SK-N-SH treated with all-trans-retinoic acid at 6 μM for 48 hours (cell line): ENCODE results near the gene DYRK1B.

ENCODE experiments used
- ATAC-seq: fragments of 200-7000 bp; cut with Tn5 transposase; 3 replicates; pipeline ENCODE4 v1.9.1; 2020; ENCODE audit warnings: mild to moderate bottlenecking, moderate library complexity
- ARNTL ChIP-seq: fragments of 450-650 bp; formaldehyde crosslinking; IDR thresholded peaks from 2 replicates; pipeline ENCODE4 v1.5.0; 2020; ENCODE audit warnings: low read depth, mild to moderate bottlenecking, moderate library complexity, borderline replicate concordance
- BACH2 ChIP-seq: fragments of 250-450 bp; sonication (Bioruptor Pico); IDR thresholded peaks from 2 replicates; pipeline ENCODE4 v1.9.0; 2021; ENCODE audit warnings: mild to moderate bottlenecking, borderline replicate concordance
- CSDC2 ChIP-seq: fragments of 250-450 bp; sonication (Bioruptor Pico); IDR thresholded peaks from 2 replicates; pipeline ENCODE4 v1.5.0; 2020; ENCODE audit warnings: mild to moderate bottlenecking, moderate library complexity
- ESRRG ChIP-seq: fragments of 250-450 bp; sonication (Bioruptor Pico); IDR thresholded peaks from 2 replicates; pipeline ENCODE4 v1.6.1; 2021; ENCODE audit warnings: mild to moderate bottlenecking
- GLIS3 ChIP-seq: fragments of 250-450 bp; sonication (Bioruptor Pico); IDR thresholded peaks from 2 replicates; pipeline ENCODE4 v1.5.0; 2020; ENCODE audit warnings: mild to moderate bottlenecking, moderate library complexity
- ISL1 ChIP-seq: fragments of 250-450 bp; sonication (Bioruptor Pico); IDR thresholded peaks from 2 replicates; pipeline ENCODE4 v2.1.2; 2022; ENCODE audit warnings: mild to moderate bottlenecking, moderate library complexity
- OSR1 ChIP-seq: fragments of 250-450 bp; sonication (Bioruptor Pico); IDR thresholded peaks from 2 replicates; pipeline ENCODE4 v1.8.0; 2022; ENCODE audit warnings: moderate library complexity, mild to moderate bottlenecking, inconsistent platforms
- PPARA ChIP-seq: fragments of 250-450 bp; sonication (Bioruptor Pico); IDR thresholded peaks from 2 replicates; pipeline ENCODE4 v1.5.0; 2020; ENCODE audit warnings: mild to moderate bottlenecking, borderline replicate concordance
- RARB ChIP-seq: fragments of 250-450 bp; sonication (Bioruptor Pico); IDR thresholded peaks from 2 replicates; pipeline ENCODE4 v1.8.0; 2021; ENCODE audit warnings: mild to moderate bottlenecking, moderate library complexity
- SNAI2 ChIP-seq: fragments of 250-450 bp; sonication (Bioruptor Pico); IDR thresholded peaks from 2 replicates; pipeline ENCODE4 v1.5.0; 2020; ENCODE audit warnings: mild to moderate bottlenecking, moderate library complexity
- TCF4 ChIP-seq: fragments of 250-450 bp; sonication (Bioruptor Pico); IDR thresholded peaks from 2 replicates; pipeline ENCODE4 v1.8.0; 2021; ENCODE audit warnings: mild to moderate bottlenecking, moderate library complexity, borderline replicate concordance
- TOX ChIP-seq: fragments of 250-450 bp; sonication (Bioruptor Pico); IDR thresholded peaks from 2 replicates; pipeline ENCODE4 v1.8.0; 2021; ENCODE audit warnings: mild to moderate bottlenecking, moderate library complexity, borderline replicate concordance
- ZC3H10 ChIP-seq: fragments of 250-450 bp; sonication (Bioruptor Pico); IDR thresholded peaks from 2 replicates; pipeline ENCODE4 v1.5.1; 2021; ENCODE audit warnings: mild to moderate bottlenecking, moderate library complexity
- ZFP30 ChIP-seq: fragments of 450-650 bp; formaldehyde crosslinking; IDR thresholded peaks from 2 replicates; pipeline ENCODE4 v1.5.0; 2022; ENCODE audit warnings: mild to moderate bottlenecking, moderate library complexity
- ZNF565 ChIP-seq: fragments of 450-650 bp; formaldehyde crosslinking; conservative IDR thresholded peaks from 2 replicates; pipeline ENCODE4 v1.5.0; 2020; ENCODE audit warnings: low read depth, mild to moderate bottlenecking, moderate library complexity
- ZNF70 ChIP-seq: fragments of 450-650 bp; formaldehyde crosslinking; IDR thresholded peaks from 2 replicates; pipeline ENCODE4 v1.5.0; 2020; ENCODE audit warnings: mild to moderate bottlenecking, moderate library complexity
- ZNF8 ChIP-seq: fragments of 450-650 bp; formaldehyde crosslinking; IDR thresholded peaks from 2 replicates; pipeline ENCODE4 v1.5.0; 2020; ENCODE audit warnings: mild to moderate bottlenecking, moderate library complexity
- TF ChIP-seq, protein P1 (sequence below): fragments of 250-450 bp; sonication (Bioruptor Pico); IDR thresholded peaks from 2 replicates; pipeline ENCODE4 v1.5.0; 2020; ENCODE audit warnings: mild to moderate bottlenecking, moderate library complexity
- TF ChIP-seq, protein P2 (sequence below): fragments of 250-450 bp; sonication (Bioruptor Pico); IDR thresholded peaks from 2 replicates; pipeline ENCODE4 v1.8.0; 2021; ENCODE audit warnings: low read depth, mild to moderate bottlenecking, moderate library complexity, borderline replicate concordance
- TF ChIP-seq, protein P3 (sequence below): fragments of 250-450 bp; sonication (Bioruptor Pico); IDR thresholded peaks from 2 replicates; pipeline ENCODE4 v1.5.1; 2021; ENCODE audit warnings: mild to moderate bottlenecking, moderate library complexity
- TF ChIP-seq, protein P4 (sequence below): fragments of 250-450 bp; sonication (Bioruptor Pico); IDR thresholded peaks from 2 replicates; pipeline ENCODE4 v1.5.1; 2020; ENCODE audit warnings: low read depth, mild to moderate bottlenecking, moderate library complexity

DYRK1B gene

DNA sequence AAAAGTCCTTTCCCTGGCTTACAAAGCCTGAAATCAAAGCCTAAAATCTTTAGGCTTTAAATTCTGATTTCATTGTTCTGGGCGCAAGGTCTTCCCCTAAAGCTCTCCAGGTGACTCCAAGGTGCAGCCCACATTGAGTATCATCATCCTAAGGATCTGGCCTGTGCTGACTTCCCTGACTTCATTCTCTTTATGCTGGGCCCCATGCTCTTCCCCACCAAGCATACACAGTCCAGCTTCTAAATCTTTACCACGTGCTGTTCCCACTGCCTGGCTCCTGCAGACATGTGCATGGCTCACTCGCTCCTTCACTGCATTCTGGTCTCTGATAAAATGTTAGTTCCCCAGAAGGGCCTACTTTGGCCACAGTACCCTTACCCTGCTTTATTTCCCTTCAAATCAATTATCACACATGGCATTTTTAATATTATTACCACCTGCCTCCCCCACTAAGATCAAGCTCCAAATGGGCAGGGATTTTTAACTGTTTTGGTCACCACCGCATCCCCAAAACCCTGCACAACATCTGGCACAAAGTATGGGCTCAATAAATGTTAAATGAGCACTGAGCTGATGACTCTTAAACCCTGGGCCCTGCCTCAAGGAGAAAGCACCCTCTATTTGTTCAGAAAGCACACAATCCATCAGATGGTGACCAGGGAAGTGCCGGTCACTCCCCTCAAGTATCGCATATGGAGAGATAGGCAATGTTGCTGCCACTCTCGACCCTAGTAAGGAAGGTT, 8.9 kb upstream of the DYRK1B start:
- TF ChIP-seq ARNTL: no peak
- no peak for TF ChIP-seq ZC3H10 (CRISPR knock-in tag)
- TF ChIP-seq, protein P1, sequence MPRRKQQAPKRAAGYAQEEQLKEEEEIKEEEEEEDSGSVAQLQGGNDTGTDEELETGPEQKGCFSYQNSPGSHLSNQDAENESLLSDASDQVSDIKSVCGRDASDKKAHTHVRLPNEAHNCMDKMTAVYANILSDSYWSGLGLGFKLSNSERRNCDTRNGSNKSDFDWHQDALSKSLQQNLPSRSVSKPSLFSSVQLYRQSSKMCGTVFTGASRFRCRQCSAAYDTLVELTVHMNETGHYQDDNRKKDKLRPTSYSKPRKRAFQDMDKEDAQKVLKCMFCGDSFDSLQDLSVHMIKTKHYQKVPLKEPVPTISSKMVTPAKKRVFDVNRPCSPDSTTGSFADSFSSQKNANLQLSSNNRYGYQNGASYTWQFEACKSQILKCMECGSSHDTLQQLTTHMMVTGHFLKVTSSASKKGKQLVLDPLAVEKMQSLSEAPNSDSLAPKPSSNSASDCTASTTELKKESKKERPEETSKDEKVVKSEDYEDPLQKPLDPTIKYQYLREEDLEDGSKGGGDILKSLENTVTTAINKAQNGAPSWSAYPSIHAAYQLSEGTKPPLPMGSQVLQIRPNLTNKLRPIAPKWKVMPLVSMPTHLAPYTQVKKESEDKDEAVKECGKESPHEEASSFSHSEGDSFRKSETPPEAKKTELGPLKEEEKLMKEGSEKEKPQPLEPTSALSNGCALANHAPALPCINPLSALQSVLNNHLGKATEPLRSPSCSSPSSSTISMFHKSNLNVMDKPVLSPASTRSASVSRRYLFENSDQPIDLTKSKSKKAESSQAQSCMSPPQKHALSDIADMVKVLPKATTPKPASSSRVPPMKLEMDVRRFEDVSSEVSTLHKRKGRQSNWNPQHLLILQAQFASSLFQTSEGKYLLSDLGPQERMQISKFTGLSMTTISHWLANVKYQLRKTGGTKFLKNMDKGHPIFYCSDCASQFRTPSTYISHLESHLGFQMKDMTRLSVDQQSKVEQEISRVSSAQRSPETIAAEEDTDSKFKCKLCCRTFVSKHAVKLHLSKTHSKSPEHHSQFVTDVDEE (CRISPR knock-in tag): no peak
- no peak for TF ChIP-seq TCF4
- TF ChIP-seq, protein P2, sequence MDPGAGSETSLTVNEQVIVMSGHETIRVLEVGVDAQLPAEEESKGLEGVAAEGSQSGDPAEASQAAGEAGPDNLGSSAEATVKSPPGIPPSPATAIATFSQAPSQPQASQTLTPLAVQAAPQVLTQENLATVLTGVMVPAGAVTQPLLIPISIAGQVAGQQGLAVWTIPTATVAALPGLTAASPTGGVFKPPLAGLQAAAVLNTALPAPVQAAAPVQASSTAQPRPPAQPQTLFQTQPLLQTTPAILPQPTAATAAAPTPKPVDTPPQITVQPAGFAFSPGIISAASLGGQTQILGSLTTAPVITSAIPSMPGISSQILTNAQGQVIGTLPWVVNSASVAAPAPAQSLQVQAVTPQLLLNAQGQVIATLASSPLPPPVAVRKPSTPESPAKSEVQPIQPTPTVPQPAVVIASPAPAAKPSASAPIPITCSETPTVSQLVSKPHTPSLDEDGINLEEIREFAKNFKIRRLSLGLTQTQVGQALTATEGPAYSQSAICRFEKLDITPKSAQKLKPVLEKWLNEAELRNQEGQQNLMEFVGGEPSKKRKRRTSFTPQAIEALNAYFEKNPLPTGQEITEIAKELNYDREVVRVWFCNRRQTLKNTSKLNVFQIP (CRISPR knock-in tag): no peak
- no peak for TF ChIP-seq TOX (CRISPR knock-in tag)
- no peak for TF ChIP-seq GLIS3 (CRISPR knock-in tag)
- TF ChIP-seq CSDC2: no peak
- no peak for TF ChIP-seq BACH2 (CRISPR knock-in tag)
- no peak for TF ChIP-seq PPARA
- TF ChIP-seq OSR1: no peak
- no peak for TF ChIP-seq ZNF70
- TF ChIP-seq, protein P3, sequence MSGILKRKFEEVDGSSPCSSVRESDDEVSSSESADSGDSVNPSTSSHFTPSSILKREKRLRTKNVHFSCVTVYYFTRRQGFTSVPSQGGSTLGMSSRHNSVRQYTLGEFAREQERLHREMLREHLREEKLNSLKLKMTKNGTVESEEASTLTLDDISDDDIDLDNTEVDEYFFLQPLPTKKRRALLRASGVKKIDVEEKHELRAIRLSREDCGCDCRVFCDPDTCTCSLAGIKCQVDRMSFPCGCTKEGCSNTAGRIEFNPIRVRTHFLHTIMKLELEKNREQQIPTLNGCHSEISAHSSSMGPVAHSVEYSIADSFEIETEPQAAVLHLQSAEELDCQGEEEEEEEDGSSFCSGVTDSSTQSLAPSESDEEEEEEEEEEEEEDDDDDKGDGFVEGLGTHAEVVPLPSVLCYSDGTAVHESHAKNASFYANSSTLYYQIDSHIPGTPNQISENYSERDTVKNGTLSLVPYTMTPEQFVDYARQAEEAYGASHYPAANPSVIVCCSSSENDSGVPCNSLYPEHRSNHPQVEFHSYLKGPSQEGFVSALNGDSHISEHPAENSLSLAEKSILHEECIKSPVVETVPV (CRISPR knock-in tag): no peak
- TF ChIP-seq RARB (CRISPR knock-in tag): no peak
- no peak for TF ChIP-seq ESRRG (CRISPR knock-in tag)
- no peak for TF ChIP-seq SNAI2
- TF ChIP-seq, protein P4, sequence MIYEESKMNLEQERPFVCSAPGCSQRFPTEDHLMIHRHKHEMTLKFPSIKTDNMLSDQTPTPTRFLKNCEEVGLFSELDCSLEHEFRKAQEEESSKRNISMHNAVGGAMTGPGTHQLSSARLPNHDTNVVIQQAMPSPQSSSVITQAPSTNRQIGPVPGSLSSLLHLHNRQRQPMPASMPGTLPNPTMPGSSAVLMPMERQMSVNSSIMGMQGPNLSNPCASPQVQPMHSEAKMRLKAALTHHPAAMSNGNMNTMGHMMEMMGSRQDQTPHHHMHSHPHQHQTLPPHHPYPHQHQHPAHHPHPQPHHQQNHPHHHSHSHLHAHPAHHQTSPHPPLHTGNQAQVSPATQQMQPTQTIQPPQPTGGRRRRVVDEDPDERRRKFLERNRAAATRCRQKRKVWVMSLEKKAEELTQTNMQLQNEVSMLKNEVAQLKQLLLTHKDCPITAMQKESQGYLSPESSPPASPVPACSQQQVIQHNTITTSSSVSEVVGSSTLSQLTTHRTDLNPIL (CRISPR knock-in tag): no peak
- no peak for ATAC-seq

DNA sequence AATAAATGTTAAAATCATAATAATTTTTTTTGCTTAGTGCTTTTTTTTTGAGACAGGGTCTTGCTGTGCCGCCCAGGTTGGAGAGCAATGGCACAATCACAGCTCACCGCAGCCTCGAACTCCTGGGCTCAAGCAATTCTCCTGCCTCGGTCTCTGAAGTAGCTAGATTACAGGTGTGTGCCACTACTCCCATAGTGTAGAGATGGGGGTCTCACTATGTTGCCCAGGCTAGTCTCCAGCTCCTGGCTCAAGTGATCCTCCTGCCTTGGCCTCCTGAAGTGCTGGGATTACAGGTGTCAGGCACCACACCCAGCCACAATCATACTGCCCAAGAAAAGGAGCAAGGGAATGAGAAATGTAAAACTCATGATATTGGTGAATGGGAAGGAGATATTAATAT, 7.1 kb upstream of the DYRK1B start:
- no peak for ATAC-seq
- TF ChIP-seq GLIS3 (CRISPR knock-in tag) (no peak), SNAI2 (no peak), ZFP30 (no peak), TCF4 (no peak), BACH2 (CRISPR knock-in tag) (no peak), ZNF565 (CRISPR knock-in tag) (no peak), ZNF70 (no peak), ZNF8 (CRISPR knock-in tag) (no peak), ARNTL (no peak), PPARA (no peak), RARB (CRISPR knock-in tag) (no peak), ZC3H10 (CRISPR knock-in tag) (no peak), OSR1 (no peak), TOX (CRISPR knock-in tag) (no peak)
- TF ChIP-seq, protein P2 (CRISPR knock-in tag): no peak

DNA sequence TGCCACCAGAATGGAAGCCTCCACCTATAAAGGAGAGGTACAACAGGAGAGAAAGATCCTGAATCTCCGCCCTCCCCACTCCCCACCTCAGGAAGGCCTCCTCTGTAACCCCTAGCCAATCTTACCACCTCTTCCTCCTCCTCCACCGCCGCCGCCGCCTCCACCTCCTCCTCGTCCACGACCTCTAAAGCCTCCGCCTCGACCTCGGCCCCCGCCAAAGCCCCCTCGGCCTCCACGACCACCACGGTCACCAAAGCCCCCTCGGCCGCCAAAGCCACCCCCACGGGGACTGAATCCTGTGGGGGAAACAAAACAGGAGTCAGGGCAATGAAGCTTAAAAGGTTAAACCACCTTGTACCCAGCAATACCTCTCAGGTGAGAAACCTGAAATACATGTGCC, 6.5 kb upstream of the DYRK1B start:
- TF ChIP-seq, protein P2 (CRISPR knock-in tag): no peak
- TF ChIP-seq ISL1 (no peak), PPARA (no peak)
- ATAC-seq: no peak
